GM18868 (cell line): ENCODE measurements around the gene KRTAP9-6.
"Not testable (repeated sequence)": the region's sequence is repeated elsewhere in the genome, so short reads cannot be mapped to it uniquely, and the experiment has no call there.

Source experiments
- ATAC-seq: cut with Tn5 transposase; IDR thresholded peaks from one replicate; pipeline ENCODE4 v1.9.1; 2021; ENCODE audit warnings: mild to moderate bottlenecking, moderate library complexity; ENCODE audit not compliant: unreplicated experiment

Gene KRTAP9-6

GRCh38 chr17:41271323-41271722 lies 6.1 kb downstream of the KRTAP9-6 start:
- not testable (repeated sequence) for ATAC-seq

GRCh38 chr17:41271858-41272257 lies 6.7 kb downstream of the KRTAP9-6 start:
- ATAC-seq = no peak

- not testable (repeated sequence) for ATAC-seq
These were observed 10.5 kb downstream of the KRTAP9-6 start, which contains the start of gene KRTAP9-7 for GRCh38 chr17:41275648-41276190. Gene KRTAP9-7 (plus strand): TSS chr17:41275698. CDS start chr17:41275698, 0 bp downstream.

GRCh38 chr17:41278176-41278955 lies 13.2 kb downstream of the KRTAP9-6 start:
- ATAC-seq = no peak

- ATAC-seq = no peak
These were observed 18.9 kb downstream of the KRTAP9-6 start for GRCh38 chr17:41284043-41284442.

- ATAC-seq = no peak
These were observed 19.4 kb downstream of the KRTAP9-6 start for GRCh38 chr17:41284546-41284945.

- ATAC-seq = no peak
These were observed 21.9 kb downstream of the KRTAP9-6 start for GRCh38 chr17:41287050-41287449.

GRCh38 chr17:41294016-41294415 lies 28.8 kb downstream of the KRTAP9-6 start:
- no peak for ATAC-seq

GRCh38 chr17:41296846-41297245 lies 31.7 kb downstream of the KRTAP9-6 start:
- ATAC-seq = no peak

- ATAC-seq = no peak
These were observed 33.4 kb downstream of the KRTAP9-6 start for GRCh38 chr17:41298458-41299135.

- no peak for ATAC-seq
These were observed 36.1 kb downstream of the KRTAP9-6 start for GRCh38 chr17:41301204-41301790.

GRCh38 chr17:41301916-41302901 lies 37.0 kb downstream of the KRTAP9-6 start, which contains the start of gene KRTAP29-1:
Gene KRTAP29-1 (minus strand): TSS chr17:41302851. CDS start chr17:41302851, 0 bp downstream.
- ATAC-seq = no peak

- ATAC-seq = no peak
These were observed 37.8 kb downstream of the KRTAP9-6 start for GRCh38 chr17:41302981-41303380.

- ATAC-seq = no peak
These were observed 38.9 kb downstream of the KRTAP9-6 start for GRCh38 chr17:41304091-41304490.

- no peak for ATAC-seq
These were observed 42.5 kb downstream of the KRTAP9-6 start for GRCh38 chr17:41307647-41308046.

- no peak for ATAC-seq
These were observed 43.2 kb downstream of the KRTAP9-6 start for GRCh38 chr17:41308251-41308917.

GRCh38 chr17:41308918-41309359 lies 43.8 kb downstream of the KRTAP9-6 start, which contains the start of gene KRTAP16-1:
Gene KRTAP16-1 (minus strand): TSS chr17:41309309. CDS start chr17:41309253, 56 bp downstream.
- ATAC-seq = no peak

- no peak for ATAC-seq
These were observed 45.9 kb downstream of the KRTAP9-6 start for GRCh38 chr17:41311111-41311510.

GRCh38 chr17:41315204-41315794 lies 50.1 kb downstream of the KRTAP9-6 start, which contains the start of gene KRTAP17-1:
Gene KRTAP17-1 (minus strand): TSS chr17:41315710. CDS start chr17:41315650, 60 bp downstream.
- ATAC-seq = no peak
